GM23248 (cell line): ENCODE results near the gene UBL4A.

Experiments used
- EZH2 ChIP-seq: fragments of 200-600 bp; sonication (generic); IDR thresholded peaks from 2 replicates; pipeline ENCODE4 v1.6.1; 2018; ENCODE audit warnings: antibody characterized with exemption, mild to moderate bottlenecking; ENCODE audit not compliant: insufficient read depth, poor library complexity, severe bottlenecking
- EZH2phosphoT487 ChIP-seq: fragments of 200-600 bp; sonication (generic); IDR thresholded peaks from 2 replicates; pipeline ENCODE4 v1.6.1; 2018; ENCODE audit warnings: antibody characterized with exemption, moderate library complexity, mild to moderate bottlenecking, low read depth; ENCODE audit not compliant: insufficient read depth

GRCh38 chrX:154525606-154526490 lies 39.4 kb upstream of the UBL4A start:
- TF ChIP-seq EZH2 (no peak), EZH2phosphoT487 (no peak)
